ENCODE results near the gene ARHGAP21.
A peak's percentile ranks its signal among the peaks of the same experiment; 100 is the strongest.
"Not testable (repeated sequence)": the region's sequence is repeated elsewhere in the genome, so short reads cannot be mapped to it uniquely, and the experiment has no call there.

ARHGAP21 gene

GRCh38 chr10:24622781-24623301 is 100.8 kb downstream of the ARHGAP21 start:
- DNase-seq = peak; percentile 66

DNA sequence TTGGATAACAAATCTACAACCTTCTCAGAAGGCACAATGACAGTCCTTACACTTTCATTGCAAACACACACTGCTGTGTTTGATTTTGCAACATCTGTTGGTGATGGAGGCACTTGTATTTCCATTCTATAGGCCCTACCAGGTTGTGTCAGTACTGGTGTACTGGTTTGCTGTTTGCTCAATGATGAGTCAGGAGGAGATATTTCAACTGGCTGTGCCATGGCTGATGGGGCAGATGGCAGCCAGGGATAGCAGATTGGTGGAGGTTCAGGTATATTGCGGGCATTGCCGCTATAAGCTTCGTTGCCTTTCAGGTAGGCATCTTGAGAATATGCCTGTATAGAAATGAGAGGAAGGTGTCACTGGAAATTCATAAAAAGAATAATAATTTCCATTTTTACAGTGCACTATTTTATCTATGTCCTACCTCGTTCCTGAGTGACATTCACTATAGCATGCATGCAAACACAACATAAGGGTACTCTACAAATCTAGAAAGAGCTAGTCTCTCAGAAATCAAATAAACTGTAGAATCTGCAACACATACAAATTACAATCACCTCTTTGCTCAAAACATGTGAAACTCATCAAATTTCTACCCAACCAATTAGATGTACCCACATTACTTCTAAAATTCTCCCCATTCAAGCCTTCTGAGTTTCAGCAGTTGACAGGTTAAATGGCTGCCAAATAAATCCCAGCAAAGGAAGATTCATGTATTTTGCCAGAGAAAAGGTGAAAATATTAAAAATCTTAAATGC is 102.5 kb downstream of the ARHGAP21 start:
- not testable (repeated sequence) for DNase-seq

- DNase-seq = not testable (repeated sequence)
Observed at GRCh38 chr10:24619994-24620310, 103.7 kb downstream of the ARHGAP21 start.

DNA sequence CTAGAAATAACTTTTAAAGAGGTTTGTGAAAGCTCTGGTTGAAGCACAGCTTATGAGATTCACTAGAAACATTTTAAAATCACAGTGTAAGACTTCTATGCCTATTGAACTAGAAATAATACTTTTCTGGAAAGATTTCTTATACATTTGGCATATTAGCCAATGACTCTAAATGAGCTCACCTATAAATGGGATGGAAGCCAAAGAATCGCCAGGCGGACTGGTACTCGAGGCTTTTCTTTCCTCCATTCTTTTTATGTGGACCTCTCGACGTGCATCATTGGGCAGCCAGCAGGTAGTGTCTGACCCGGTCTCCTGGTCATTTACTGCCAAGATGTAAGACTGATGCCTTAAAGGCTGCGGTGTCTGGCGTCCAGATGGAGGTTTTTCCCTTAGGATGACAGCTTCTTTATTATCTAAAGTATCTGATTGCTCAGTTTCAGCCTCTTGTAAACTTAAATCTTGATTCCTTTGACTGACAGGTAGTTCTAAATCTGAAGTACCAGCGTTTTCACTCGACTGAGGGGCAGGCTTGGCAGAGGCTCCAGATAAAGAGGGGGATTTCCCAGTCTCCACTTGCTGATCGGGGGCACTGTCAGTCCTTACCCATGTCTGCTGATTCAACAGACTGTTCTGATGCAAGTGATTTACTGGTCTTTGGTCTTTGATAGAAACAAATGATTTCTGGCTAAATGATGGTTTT is 104.2 kb downstream of the ARHGAP21 start:
- DNase-seq = not testable (repeated sequence)

GRCh38 chr10:24618401-24618800 is 105.3 kb downstream of the ARHGAP21 start:
- DNase-seq = no peak

GRCh38 chr10:24617771-24618396 is 105.8 kb downstream of the ARHGAP21 start:
- DNase-seq = peak; percentile 48

GRCh38 chr10:24616536-24616935 is 107.2 kb downstream of the ARHGAP21 start:
- no peak for DNase-seq

DNA sequence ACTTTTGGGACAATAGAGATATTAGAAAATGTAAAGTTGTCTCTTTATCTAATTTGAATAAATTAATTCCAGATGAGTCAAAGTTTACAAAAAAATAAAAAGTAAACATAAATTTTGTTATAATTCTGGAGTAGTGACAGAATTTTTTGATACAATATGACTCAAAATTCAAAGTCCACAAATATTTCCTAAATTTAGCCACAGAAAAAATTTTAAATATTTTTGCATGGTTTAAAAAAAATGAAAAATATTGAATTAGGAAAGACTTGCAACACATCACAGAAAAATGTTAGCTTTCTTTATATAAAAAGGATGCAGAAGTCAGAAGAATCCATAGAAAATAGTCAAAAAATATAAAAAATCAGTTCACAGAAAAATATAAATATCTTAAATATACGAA is 117.7 kb downstream of the ARHGAP21 start:
- no peak for DNase-seq

- DNase-seq = no peak
Observed at GRCh38 chr10:24605141-24605540, 118.5 kb downstream of the ARHGAP21 start.

DNA sequence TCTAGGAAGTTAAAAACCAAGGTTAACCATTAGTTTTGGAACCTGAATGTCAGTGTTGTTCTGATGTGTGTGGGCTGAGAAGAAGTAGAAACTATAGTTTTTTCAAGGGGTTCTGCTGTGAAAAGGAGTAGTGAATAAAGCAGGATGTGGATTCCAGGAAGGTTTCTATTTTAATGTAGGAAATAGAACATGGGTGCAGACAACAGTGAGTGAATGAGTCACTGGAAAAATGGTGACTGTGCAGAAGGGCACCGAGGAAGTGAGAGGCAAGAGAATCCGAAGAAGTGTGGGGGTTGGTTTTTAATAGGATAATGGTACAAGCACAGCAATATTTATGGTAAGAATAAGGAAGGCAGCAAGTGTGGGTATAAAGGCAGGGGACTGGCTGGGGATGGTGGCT is 120.4 kb downstream of the ARHGAP21 start:
- DNase-seq = peak; percentile 75

DNA sequence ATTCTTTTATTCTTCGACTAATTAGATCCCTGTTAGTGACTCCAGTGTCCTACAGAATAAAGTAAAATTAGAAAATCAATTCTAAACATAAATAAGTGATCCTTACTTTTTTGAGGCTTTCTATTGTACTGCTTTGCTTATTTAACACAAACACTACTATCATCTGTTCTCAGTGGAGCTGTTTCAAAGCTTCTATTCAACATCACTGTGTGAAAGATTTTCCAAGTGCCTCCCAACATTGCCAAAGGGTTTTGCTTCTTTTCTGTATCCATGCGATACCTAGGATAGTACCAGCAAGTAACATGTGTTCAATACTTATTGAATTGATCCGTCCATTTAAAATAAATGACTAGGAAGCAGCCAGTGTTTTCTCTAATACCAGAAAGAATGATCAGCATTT is 125.7 kb downstream of the ARHGAP21 start:
- no peak for DNase-seq

DNA sequence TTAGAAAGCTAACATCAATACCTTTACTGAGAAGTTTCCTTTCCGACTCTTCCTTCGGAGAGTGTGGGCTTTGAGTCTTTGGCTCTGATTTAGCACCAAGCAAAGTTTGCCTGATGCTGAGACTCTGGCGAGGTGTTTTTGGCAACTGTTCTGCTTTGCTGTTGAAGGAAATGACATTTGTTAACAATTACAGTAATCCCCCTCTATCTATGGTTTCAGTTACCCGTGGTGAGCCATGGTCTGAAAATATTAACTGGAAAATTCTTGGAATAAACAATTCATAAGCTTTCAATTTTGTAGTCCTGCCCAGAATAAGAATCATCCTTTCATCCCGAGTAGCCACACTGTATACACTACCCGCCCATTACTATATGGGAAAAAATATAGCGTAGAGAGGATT is 126.3 kb downstream of the ARHGAP21 start:
- DNase-seq = peak; percentile 37

GRCh38 chr10:24596217-24596930 is 127.3 kb downstream of the ARHGAP21 start:
- DNase-seq = no peak

DNA sequence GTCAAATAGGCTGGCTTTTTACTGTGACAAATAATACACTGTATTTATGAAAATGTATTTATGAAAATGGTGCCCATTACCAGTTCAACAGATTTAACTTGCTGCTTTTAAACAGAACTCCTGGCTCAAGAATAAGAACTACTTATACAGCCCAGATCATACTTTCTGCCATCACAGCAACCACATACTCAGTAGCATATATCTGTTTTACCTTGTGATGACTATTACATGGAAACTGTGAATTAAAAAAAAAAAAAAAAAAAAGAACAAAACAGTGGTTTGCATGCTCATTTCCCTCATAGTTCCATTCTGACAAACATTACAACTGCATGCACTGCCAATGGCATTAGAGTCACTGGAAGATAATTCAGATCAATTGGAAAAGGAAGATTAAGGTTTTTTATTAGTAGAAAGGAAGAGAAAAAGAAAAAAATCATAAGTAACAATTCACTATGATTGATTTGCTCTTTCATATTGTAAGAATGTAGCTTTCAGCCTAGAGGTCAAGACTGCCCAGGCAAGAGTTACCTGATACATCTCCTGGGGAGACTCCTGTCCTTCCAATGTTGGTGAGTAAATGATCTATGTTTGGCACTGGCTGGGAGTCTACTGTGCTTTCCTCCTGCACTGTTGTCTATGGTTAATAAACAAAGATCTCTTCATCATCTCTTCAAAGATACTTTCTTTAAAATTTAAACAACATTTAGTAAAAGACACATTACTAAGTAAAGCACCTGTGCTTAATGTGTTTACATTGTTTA is 132.8 kb downstream of the ARHGAP21 start:
- no peak for DNase-seq

- DNase-seq = no peak
Observed at GRCh38 chr10:24589265-24589664, 134.4 kb downstream of the ARHGAP21 start.

- DNase-seq = no peak
Observed at GRCh38 chr10:24579906-24580305, 143.8 kb downstream of the ARHGAP21 start.

GRCh38 chr10:24579448-24579847 is 144.2 kb downstream of the ARHGAP21 start:
- no peak for DNase-seq

- no peak for DNase-seq
Observed at GRCh38 chr10:24575481-24576002, 148.1 kb downstream of the ARHGAP21 start.

GRCh38 chr10:24574578-24575155 is 149.0 kb downstream of the ARHGAP21 start:
- DNase-seq = no peak

DNA sequence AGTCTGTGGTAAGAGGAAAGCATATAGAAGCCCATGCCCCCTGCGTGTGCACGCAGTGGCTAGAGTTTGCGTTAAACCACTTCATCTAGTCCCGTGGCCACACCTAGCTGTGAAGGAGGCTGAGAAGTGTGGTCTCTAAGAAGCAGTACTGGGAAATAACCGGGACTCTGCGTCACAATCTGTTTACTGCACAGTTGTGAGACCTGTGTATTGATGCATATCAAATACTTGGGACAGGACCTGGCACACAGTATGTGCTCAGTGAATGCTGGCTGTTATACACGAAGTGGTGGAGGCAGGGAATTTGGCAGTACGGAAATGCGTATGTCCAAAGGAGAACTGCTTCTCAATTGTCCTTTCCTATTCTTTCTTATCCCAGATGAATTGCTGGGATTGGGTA is 149.5 kb downstream of the ARHGAP21 start:
- DNase-seq = no peak

DNA sequence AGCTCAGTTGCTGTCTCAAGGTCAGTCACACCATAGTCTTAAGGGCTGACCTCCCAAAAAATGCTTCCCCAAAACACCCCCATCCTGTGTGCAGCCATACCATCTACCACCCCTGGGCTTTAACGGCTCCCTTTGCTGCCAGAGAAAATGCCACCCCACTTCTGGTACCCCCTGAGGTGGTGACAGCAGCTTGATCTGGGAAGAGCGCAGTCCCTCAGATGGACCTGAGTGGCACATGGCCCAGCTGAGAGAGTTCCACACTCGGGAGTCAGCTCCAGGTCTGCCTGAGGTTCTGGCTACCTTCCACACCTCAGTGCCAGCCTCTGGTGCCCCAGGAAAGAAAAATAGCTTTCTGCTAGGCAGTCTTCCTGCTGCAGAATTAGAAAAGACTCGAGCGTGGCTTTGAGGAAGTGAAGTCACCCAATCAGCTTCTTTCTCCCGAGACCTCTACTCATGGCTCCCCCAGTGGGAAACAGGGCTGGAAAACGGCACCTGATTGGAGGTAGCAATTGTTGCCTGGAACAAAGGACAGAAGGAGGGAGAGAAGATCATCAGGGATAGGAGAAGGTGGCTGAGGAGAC is 151.7 kb downstream of the ARHGAP21 start:
- DNase-seq = no peak

All from fibroblast of skin of right biceps (primary cell).